Measurements from ENCODE around the gene RBM6.
"Not testable (repeated sequence)": the region's sequence is repeated elsewhere in the genome, so short reads cannot be mapped to it uniquely, and the experiment has no call there.

RBM6 gene

DNA sequence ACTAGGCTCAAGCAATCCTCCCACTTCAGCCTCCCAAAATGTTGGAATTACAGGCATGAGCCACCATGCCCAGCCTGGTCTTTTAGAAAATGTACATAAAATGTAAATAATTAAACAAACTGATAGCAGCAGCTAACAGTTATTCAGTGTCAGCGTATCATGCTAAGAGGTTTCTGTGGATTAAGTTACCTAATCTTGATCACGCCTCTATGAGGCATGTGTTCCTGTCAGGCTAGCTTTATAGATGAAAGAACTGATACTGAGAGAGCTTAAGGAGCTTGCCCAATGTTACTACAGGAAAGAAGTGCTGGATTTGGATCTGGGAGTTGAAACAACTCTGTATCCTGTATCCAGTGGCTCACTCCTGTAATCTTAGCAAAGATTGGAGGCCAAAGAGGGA, 25.0 kb upstream of the RBM6 start:
- no peak for DNase-seq

DNA sequence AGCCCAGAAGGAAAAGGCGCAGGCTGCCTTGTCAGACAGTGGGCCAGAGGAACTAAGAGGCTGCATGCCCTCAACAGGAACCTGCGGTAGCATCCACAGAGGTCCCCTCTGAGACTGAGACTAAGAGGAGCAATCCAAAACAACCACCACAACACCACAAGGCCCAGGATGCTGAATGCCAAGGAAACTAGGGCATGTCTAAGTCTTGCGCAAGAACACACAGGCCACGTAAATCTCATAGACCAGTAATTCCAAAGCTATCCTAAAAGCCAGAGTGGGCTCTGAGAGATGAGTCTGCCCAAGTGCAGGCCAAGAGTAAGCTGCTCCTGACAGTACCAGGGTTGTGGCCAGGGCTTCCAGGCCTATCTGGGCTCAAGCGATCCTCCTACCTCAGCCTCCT, 23.3 kb upstream of the RBM6 start:
- DNase-seq = no peak

DNA sequence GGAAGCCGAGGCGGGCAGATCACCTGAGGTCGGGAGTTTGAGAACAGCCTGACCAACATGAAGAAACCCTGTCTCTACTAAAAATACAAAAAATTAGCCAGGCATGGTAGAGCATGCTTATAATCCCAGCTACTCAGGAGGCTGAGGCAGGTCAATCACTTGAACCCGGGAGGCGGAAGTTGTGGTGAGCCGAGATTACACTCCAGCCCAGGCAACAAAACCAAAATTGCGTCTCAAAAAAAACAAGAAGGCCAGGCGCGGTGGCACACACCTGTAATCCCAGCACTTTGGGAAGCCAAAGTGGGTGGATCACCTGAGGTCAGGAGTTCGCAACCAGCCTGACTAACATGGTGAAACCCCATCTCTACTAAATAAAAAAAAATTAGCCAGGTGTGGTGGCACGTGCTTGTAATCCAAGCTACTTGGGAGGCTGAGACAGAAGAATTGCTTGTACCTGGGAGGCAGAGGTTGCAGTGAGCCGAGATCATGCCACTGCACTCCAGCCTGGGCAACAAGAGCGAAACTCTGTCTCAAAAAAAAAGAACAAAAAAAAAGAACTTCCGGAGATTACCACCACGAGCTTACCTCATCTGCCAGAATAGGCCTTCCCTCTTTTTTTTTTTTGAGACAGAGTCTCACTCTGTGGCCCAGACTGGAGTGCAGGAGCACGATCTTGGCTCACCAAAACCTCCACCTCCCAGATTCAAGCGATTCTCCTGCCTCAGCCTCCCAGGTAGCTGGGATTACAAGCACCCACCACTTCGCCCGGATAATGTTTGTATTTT, 22.0 kb upstream of the RBM6 start:
- DNase-seq = not testable (repeated sequence)

DNA sequence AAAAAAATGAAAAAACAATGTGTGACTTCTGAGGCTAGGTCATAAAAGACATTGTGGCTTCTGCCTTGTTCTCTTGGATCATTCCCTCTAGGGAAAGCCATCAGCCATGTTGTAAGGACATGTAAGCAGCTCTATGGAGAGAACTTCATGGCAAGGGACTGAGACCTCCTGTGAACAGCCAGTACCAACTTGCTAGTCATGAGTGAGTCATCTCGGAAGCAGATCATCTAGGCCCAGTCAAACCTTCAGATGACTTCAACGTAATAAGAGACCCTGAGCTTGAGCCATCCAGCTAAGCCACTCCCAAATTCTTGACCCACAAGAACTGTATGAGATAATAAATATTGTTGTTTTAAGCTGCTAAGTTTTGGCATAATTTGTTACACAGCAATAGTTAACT, 15.3 kb upstream of the RBM6 start:
- no peak for DNase-seq

DNA sequence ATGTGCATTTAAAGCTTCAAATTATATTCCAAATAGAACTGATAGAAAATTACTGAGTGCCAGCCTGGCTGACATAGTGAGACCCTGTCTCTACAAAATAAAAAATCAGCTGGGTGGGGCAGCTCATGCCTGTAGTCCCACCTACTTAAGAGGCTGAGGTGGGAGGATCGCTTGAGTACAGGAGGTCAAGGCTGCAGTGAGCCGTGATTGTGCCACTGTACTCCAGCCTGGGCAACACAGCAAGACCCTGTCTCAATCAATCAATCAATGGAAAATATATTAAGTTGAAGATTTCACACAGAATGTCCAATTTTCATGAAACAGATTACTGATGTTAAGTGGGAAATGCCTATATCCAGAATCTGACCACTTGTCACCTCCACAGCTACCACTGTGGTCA, 14.5 kb upstream of the RBM6 start:
- no peak for DNase-seq

DNA sequence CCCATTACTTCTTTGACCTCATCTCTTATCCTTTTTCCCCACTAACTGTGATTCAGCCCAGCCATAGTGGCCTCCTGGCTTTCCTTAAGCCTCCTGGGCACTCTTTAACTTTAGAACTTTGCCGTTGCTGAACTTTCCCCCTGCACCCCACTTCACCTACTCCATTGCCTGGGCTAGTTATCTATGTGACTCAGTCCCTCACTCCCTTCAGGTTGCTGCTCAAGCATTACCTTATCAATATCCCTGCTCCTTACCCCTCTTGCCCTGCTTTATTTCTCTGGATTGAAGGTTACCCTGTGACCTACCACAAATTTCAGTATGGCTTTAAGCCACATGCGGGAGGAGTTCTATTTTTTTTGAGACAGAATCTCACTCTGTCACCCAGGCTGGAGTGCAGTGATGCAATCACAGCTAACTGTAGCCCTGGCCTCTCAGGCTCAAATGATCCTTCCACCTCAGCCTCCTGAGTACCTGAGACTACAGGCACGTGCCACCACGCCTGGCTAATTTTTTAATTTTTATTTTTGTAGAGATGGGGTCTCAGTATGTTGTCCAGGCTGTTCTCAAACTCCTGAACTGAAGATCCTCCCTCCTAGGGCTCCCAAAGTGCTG, 13.7 kb upstream of the RBM6 start:
- no peak for DNase-seq

DNA sequence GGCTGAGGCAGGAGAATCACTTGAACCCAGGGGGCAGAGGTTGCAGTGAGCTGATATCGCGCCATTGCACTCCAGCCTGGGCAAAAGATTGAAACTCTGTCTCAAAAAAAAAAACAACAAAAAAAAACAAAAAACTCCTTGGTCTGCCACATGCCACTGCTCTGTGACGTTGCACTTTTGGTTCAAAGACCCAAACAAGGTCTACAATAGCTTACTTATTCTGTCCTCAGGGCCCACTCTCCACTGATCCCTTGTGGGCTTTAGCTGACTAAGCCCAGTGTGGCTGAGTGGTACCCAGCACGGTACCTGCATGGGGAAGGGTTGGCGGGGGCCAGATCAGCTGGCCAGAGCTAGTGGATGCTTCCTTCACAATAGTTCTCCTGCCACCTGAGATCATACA, 12.2 kb upstream of the RBM6 start:
- no peak for DNase-seq

DNA sequence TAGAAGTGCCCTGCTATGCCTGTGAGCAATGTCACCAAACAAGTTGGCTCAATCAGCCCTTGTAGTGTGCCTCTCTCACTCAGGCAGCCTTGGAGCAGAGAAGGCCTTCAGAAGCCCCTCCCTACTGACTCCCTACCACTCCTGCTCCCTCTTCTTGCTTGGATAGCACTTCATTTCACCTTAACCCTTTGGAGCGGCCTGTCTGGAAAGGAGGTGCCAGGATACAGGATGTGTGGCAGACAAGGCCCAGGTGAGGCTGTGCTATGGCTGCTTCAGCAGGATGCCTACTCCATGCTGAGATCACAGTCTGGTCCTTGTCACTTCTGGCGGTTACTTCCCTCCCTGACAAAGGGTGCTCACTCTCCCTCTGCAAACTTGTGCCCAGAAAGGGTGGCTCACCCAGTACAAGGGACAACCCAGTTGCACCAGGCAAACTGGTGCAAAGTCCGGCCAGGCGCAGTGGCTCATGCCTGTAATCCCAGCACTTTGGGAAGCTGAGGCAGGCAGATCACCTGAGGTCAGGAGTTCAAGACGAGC, 11.4 kb upstream of the RBM6 start:
- DNase-seq = no peak

DNA sequence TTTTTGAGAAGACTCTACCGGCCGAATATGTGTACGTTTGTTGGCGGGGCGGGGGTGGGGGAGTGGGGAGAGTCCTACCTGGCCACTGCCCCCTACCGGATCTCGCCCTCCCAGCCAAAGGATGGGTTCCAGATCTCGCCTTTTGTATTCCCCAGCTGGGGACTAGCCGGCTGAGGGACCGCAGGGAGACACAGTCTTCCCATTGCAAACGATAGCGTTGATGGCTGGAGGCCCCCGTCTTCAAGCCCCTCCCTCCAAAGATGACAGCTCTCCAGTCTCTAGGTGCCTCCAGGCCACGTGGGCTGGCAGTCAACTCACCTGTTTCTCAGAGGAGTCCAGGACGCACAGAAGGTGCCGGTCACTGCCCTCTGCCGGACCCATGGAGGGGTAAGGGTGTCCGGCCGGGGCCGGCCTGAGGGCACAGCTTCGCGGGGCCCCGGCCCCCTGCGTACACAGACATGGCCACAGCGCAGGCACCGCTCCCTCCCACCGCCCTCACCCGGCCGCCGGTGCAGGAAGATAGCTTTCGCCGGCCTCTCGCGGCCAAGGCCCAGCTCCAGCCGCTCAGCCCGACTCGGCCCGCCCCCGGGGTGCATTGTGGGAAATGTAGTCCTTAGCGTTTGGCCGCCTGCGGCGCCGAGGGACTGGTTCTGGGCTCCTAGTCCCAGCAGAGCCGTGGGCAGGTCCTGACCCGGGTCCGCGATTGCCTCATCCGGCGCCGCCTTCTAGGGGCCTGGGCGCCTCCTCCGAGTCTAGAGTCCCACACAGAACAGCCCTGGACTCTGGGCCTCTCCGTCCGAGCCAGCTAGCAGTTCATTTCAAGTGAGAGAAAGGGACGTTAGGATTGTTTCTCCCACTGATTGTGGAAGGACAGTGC, 10.4 kb upstream of the RBM6 start, which contains the start of gene MON1A:
MON1A (minus strand) TSS at position 521 of the 877 bp plus-strand sequence. CDS start 16,465 bp downstream, outside the sequence.
- DNase-seq = peak; percentile 77

DNA sequence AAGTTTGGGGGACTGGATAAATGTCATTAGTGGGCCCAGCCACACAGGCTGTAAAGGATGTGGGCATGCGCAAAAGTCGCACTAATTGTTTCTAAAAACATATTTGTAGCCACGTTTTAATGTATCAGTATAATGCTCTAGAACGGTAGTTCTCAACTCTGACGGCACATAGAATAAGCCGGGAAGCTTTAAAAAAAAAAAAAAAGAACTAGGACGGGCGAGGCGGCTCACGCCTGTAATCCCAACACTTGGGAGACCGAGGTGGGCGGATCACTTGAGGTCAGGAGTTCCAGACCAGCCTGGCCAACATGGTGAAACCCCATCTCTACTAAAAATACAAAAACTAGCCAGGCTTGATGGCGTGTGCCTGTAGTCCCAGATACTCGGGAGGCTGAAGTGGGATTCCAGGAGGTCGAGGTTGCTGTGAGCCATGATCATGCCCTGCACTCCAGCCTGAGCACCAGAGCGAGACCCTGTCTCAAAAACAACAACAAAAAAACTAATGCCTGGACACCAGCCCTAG, 9.7 kb upstream of the RBM6 start:
- no peak for DNase-seq

DNA sequence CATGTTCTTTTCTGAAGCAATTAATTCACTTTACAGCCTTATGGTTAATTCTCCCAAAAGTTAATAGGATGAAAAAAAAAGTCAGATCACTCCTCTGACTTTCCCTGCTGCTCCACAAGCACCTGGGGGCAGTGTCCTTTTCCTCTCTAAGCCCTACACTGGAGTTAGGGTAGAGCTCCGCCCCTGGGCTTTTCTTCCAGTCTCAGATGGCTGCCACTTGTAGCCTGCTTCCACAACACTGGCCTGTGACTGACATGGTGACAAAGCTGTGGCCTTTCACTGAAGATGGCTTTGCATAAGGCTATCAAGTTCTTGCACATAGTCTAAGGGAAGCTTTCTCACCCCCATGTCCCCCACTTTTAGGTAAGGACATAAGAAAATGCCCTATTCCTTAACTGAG, 9.0 kb upstream of the RBM6 start:
- no peak for DNase-seq

DNA sequence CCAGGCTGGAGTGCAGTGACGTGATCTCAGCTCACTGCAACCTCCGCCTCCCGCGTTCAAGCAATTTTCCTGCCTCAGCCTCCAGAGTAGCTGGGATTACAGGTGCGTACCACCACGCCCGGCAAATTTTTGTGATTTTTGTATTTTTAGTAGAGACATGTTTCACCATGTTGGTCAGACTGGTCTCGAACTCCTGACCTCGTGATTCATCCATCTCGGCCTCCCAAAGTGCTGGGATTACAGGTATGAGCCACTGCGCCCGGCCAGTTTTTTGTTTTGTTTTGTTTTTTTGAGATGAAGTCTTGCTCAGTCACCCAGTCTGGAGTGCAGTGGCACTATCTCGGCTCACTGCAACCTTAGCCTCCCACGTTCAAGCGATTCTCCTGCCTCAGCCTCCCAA, 7.7 kb upstream of the RBM6 start:
- DNase-seq = not testable (repeated sequence)

DNA sequence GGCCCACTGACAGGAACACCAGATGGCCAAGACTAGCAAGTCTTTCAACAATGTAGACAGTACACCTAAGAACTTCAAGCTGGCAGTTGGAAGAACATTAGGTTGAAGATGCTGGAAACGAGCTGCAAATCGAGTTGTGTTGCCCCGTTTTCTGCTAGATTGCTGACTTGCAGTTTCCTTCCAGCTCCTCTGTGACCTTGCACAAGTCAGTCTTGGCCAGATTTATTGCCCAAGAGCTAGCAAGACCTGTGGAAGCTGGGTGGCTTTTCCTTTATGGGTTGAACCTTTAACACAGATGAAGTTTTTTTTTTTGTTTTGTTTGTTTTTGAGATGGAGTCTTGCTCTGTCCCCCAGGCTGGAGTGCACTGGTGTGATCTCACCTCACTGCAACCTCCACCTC, 2.9 kb upstream of the RBM6 start:
- DNase-seq = no peak

DNA sequence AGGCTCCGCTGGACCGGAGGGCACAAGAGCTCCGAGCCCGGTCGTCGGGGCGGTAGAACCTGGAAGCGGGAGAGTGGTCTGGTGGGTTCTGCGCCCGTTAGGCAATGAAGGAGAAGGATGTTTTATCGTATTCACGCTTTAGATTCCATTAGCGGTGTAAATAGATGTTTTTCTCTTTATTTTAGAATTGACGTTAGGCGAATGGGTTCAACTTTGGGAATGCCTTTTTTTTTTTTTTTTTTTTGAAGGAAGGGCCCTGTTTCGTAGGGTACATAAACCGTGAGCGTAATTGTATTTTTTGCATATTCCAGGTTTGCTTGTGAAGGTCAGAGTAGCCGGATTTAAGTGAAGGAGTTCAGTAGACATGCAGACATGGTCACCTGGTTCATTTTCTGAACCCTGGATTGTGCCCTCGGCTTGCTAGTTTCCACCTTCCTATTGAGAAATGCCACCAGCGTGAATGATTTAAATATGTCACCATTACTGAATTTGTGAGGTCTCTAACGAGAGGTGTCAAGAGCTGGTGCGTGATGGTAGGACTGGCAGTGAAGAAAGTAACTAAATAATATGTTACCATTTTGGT, 808 bp downstream of the RBM6 start:
- DNase-seq = no peak

DNA sequence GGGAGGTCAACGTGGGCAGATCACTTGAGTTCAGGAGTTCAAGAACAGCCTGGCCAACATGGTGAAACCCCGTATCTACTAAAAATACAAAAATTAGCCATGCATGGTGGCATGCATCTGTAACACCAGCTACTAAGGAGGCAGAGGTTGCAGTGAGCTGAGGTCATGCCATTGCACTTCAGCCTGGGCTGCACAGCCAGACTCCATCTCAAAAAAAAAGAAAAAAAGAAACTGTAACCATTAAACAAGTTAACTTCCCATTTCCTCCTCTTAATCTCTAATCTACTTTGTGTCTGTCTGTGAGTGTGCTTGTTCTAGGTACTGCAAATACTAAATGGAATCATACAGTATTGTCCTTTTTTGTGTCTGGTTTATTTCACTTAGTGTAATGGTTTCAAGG, 2.7 kb downstream of the RBM6 start:
- DNase-seq = no peak

DNA sequence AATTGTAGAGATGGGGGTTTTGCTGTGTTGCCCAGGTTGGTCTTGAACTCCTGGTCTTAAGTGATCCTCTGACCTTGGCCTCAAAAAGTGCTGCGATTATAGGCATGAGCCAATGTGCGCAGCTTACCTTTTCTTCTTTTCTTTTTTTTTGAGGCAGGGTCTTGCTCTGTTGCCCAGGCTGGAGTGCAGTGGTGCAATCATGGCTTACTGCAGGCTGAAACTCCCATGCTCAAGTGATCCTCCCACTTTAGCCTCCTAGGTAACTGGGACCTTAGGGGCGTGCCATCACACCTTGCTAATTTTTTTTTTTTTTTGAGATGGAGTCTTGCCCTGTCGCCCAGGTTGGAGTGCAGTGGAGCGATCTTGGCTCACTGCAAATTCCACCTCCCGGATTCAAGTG, 13.0 kb downstream of the RBM6 start:
- no peak for DNase-seq

DNA sequence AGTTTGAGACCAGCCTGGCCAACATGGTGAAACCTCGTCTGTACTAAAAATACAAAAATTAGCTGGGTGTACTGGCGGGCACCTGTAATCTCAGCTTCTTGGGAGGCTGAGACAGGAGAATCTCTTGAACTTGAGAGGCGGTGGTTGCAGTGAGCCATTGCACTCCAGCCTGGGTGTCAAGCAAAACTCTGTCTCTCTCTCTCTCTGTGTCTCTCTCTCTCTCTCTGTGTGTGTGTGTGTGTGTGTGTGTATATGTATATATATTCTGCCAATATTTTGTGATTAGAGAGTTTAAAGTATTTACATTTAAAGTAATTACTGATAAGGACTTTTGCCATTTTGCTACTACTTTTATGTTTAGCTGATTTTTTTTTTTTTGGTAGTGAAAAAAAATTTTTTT, 15.7 kb downstream of the RBM6 start:
- no peak for DNase-seq

DNA sequence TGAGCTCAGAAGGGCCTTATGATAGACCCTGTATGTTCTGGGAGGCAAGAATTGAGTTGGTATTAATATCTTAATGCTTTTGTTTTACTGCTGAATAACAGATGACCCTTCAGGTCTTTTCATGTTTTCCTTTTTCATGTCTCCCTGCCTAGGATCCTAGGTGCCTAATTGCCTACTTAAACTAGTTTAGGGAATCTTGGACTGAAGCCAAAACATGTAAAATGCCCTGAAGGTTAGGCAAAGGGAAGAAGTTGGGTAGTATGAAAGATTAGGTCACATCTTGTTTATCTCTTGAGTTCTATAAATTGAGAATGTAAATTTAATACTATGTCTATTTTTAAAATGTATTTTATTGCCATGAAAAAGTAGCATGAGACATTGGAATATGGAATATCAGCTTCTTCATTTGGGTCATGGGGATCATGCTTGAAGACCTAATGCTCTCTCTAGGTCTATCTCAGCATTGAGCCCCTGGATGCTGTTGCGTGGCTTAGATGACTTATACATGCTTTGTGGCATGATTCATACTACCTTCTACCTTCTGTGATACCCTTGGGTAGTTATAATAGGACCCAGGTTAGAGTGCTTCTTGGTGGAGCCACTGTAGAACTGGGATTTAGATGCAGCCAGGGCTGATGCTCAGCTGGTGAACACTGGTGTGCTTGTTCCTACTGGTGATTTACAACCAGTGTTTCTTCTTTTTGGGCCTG, 26.4 kb downstream of the RBM6 start:
- no peak for DNase-seq

DNA sequence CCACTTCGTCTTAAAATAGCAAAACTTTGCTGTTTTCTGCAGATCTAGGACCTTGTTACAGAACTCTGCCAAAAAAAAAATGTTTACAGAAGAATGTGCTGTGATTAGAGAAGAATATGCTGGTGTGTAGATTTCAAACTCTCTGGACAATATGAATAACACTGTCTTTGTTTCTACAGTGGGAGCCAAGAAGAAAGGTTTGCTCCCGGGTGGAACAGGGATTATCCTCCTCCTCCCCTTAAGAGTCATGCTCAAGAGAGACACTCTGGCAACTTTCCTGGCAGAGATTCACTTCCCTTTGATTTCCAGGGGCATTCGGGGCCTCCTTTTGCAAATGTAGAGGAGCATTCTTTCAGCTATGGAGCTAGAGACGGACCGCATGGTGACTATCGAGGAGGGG, 27.3 kb downstream of the RBM6 start:
- no peak for DNase-seq

DNA sequence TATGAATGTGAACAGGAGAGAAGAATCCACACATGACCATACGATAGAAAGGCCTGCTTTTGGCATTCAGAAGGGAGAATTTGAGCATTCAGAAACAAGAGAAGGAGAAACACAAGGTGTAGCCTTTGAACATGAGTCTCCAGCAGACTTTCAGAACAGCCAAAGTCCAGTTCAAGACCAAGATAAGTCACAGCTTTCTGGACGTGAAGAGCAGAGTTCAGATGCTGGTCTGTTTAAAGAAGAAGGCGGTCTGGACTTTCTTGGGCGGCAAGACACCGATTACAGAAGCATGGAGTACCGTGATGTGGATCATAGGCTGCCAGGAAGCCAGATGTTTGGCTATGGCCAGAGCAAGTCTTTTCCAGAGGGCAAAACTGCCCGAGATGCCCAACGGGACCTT, 28.4 kb downstream of the RBM6 start:
- DNase-seq = no peak

DNA sequence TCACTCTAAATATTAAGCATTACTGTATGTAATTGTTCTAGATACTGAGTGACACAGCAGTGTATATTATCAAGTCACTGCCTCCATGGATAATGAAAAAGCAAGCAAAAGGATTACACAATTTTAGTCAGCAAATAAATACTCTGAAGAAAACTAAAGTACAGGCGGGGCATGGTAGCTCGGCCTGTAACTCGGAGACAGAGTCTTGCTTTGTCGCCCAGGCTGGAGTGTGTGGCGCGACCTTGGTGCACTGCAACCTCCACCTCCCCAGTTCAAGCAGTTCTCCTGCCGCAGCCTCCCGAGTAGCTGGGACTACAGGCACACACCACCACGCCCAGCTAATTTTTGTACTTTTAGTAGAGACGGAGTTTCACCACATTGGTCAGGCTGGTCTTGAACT, 32.7 kb downstream of the RBM6 start:
- DNase-seq = no peak

DNA sequence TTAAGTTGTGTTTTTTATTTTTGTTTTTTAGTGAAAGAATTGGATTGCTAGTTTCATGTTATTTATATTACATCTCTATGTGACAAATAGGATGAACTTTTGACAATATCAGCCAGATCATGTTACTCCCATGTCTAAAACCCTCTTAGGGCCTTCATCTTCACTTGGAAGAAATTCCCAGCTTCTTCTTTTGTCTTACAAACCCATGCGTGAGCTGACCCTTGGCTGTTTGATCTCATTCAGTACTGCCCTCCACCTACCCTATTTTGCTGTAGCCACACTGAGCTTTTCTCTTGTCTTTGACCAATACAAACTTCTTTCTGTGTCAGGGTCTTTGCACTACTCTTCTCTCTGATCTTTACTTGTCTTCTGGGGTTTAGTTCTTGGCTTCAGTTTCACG, 37.0 kb downstream of the RBM6 start:
- no peak for DNase-seq

All from activated CD4-positive, alpha-beta T cell treated with anti-CD3 and anti-CD28 coated beads for 1 hour (primary cell).